C4-2B (cell line): ENCODE results near the gene CUEDC1.

Experiments
- CTCF ChIP-seq: fragments of 450-650 bp; conservative IDR thresholded peaks from 2 replicates; pipeline ENCODE4 v1.5.1; 2017; ENCODE audit warnings: mild to moderate bottlenecking
- ZFX ChIP-seq: fragments of 450-650 bp; IDR thresholded peaks from 2 replicates; pipeline ENCODE4 v1.6.1; 2017

GRCh38 chr17:57866723-57867122 is 88.5 kb downstream of the CUEDC1 start:
- TF ChIP-seq CTCF, result no peak
- no peak for TF ChIP-seq ZFX
